Left ventricle myocardium inferior (tissue), 1 donor: Measurements from ENCODE around the gene GHR. TPM values are rescaled to one million over a fixed set of nuclear protein-coding genes. Genes with fewer than 3 reads are reported as not detected.

ENCODE experiments used
- DNase-seq: peaks from one replicate; pipeline ENCODE4 v3.0.0-alpha.2; 2020
- H3K27ac ChIP-seq: fragments of 200-600 bp; replicated peaks from 2 replicates; pipeline ENCODE4 v1.8.0; 2021
- H3K27me3 ChIP-seq: fragments of 200-600 bp; 2 replicates; pipeline ENCODE4 v1.8.0; 2021; ENCODE audit warnings: low read depth
- H3K36me3 ChIP-seq: fragments of 200-600 bp; 2 replicates; pipeline ENCODE4 v1.8.0; 2021
- H3K4me1 ChIP-seq: fragments of 200-600 bp; 2 replicates; pipeline ENCODE4 v1.8.0; 2021
- H3K4me3 ChIP-seq: fragments of 200-600 bp; 2 replicates; pipeline ENCODE4 v1.8.0; 2021; ENCODE audit warnings: mild to moderate bottlenecking, moderate library complexity
- H3K9me3 ChIP-seq: fragments of 200-600 bp; replicated peaks from 2 replicates; pipeline ENCODE4 v1.8.0; 2021
- CTCF ChIP-seq: fragments of 200-600 bp; IDR thresholded peaks from 2 replicates; pipeline ENCODE4 v1.8.0; 2021; ENCODE audit warnings: antibody characterized with exemption, mild to moderate bottlenecking, borderline replicate concordance
- intact Hi-C: fragments of 100-400 bp; cut with micrococcal nuclease; formaldehyde crosslinking; loops from one replicate; pipeline ENCODE4 v1.11.0; 2022
- total RNA-seq: library from RNA; stranded (reverse); fragmentation: NEBNext Ultra II Directional; extraction: Animal tissue kit (Norgen Biotek cat#: 25700); gene quantifications from one replicate; pipeline ENCODE4 v1.2.1, GENCODE V29; 2021
- donor health status: DM: no; HTN: yes; CAD: no; lungs with severe emphysema.

Gene GHR
- total RNA-seq, 1 donor from 2014 or later: 12.9 TPM

- intact Hi-C loops: no loop called here
- no peak overlapping the region for H3K27ac ChIP-seq
- no peak for DNase-seq
- no peak overlapping the region for H3K4me3 ChIP-seq
- H3K27me3 ChIP-seq: no peaks in the 10 kb centered on the region
- H3K36me3 ChIP-seq: no peaks in the 10 kb centered on the region
- H3K9me3 ChIP-seq: no peaks in the 10 kb centered on the region
- peaks cover 15% of the 10 kb centered on the region for H3K4me1 ChIP-seq
- no peak for TF ChIP-seq CTCF
Measured at GRCh38 chr5:42628821-42629220, 205.6 kb downstream of the GHR start.

- no peak overlapping the region for H3K27ac ChIP-seq
- DNase-seq: no peak
- no peak for TF ChIP-seq CTCF
- peaks cover 15% of the 10 kb centered on the region for H3K4me1 ChIP-seq
- H3K4me3 ChIP-seq: no peak overlapping the region
- intact Hi-C loops: no loop called here
- no peaks in the 10 kb centered on the region for H3K9me3 ChIP-seq
- no peaks in the 10 kb centered on the region for H3K27me3 ChIP-seq
- no peaks in the 10 kb centered on the region for H3K36me3 ChIP-seq
Measured at GRCh38 chr5:42629284-42629683, 206.0 kb downstream of the GHR start.

GRCh38 chr5:42631241-42631640 lies 208.0 kb downstream of the GHR start:
- Histone ChIP-seq H3K4me1 (peaks cover 23% of the 10 kb centered on the region), H3K36me3 (no peaks in the 10 kb centered on the region), H3K9me3 (no peaks in the 10 kb centered on the region), H3K4me3 (no peak overlapping the region), H3K27me3 (no peaks in the 10 kb centered on the region), H3K27ac (no peak overlapping the region)
- no peak for DNase-seq
- no peak for TF ChIP-seq CTCF
- intact Hi-C loops: no loop called here

GRCh38 chr5:42632354-42632900 lies 209.2 kb downstream of the GHR start:
- Histone ChIP-seq H3K4me3 (no peak overlapping the region), H3K9me3 (no peaks in the 10 kb centered on the region), H3K4me1 (peaks cover 23% of the 10 kb centered on the region), H3K27me3 (no peaks in the 10 kb centered on the region), H3K27ac (no peak overlapping the region), H3K36me3 (no peaks in the 10 kb centered on the region)
- TF ChIP-seq CTCF: no peak
- intact Hi-C loops: no loop called here
- no peak for DNase-seq

GRCh38 chr5:42634575-42634974 lies 211.3 kb downstream of the GHR start:
- TF ChIP-seq CTCF: no peak
- Histone ChIP-seq H3K27me3 (no peaks in the 10 kb centered on the region), H3K36me3 (no peaks in the 10 kb centered on the region), H3K27ac (no peak overlapping the region), H3K9me3 (no peaks in the 10 kb centered on the region), H3K4me1 (peaks cover 23% of the 10 kb centered on the region), H3K4me3 (no peak overlapping the region)
- DNase-seq: no peak
- intact Hi-C loops: no loop called here
